HCEC 1CT (cell line): ENCODE measurements around the gene DOCK4.
"Not testable (repeated sequence)": the region's sequence is repeated elsewhere in the genome, so short reads cannot be mapped to it uniquely, and the experiment has no call there.

Experiments
- DNase-seq: peaks from one replicate; pipeline ENCODE4 v3.0.0-alpha.2; 2017

DOCK4 gene

DNA sequence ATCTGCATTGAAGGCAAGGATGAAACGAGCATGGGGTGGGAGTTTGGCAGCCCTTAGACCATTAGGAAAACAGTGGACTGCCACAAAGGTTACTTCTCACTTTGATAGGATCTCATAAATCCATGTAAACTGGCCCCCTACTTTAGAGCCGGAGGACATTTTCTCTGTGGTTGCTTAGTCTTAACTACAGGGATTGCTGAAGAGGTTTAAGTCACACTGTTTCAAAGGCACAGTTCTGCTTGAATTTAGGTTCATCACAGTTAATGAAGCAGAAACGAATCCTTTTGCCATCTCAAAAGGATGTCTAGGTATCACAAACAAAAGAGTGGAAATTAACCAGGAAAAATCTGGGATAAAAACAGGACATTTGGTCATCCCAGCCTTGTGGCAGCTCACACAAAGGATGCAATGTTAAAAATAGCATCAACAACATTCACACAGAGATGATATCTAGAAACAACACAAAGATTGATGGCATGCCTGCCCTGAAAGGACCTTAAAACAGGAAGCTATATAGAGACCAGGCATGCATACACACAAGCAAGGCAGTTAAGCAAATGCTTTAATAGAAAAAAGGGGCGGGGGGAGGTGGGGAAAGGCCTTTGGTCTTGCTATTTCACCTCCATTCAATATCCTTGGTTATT is 74.0 kb downstream of the DOCK4 start:
- DNase-seq = no peak

GRCh38 chr7:112130729-112131410 is 75.3 kb downstream of the DOCK4 start:
- DNase-seq = no peak

DNA sequence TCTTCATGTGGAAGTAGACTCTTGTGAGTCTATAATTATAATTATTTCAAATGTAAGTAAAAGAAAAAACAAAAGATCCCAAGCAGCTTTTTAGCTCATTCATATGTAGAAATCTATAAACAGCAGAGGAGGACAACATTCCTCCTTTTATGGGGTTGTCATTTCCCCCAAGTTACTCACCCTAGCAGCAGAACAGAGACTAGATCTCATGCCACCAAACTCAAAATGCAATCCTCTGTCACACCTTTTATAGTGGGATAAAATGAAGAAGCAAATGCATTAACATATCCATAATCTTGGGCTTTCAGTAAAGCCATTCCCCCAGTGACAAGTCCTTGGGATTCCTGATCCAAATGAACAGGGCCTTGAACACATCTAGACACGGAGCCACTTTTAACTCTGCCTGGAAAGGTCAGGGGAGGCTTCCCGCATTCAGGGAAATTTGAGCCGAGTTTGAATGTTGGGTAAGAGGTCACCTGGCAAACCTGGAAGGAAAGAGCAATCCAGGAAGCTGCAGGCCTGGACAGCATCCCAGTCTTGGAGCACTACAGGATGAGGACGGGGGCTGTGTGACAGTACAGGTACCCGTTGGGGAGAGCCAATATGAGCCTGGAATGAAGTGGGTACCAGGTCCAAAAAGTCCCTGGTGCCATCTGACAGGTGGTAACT is 76.4 kb downstream of the DOCK4 start:
- no peak for DNase-seq

- DNase-seq = not testable (repeated sequence)
Measured at GRCh38 chr7:112128461-112129425, 77.5 kb downstream of the DOCK4 start.

DNA sequence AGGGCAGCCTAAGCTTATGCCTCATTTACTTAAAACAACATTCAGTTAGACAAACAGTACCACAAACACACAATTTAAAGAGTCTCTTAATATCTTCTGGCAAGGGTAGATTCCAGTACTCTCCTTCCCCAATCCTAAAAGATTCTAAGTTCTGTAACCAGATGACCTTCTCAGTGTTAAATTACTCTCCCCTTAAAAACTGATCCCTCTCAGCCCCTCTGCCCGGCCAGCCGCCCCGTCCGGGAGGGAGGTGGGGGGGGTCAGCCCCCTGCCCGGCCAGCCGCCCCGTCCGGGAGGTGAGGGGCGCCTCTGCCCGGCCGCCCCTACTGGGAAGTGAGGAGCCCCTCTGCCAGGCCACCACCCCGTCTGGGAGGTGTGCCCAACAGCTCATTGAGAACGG is 78.2 kb downstream of the DOCK4 start:
- not testable (repeated sequence) for DNase-seq

- DNase-seq = no peak
Measured at GRCh38 chr7:112125250-112125649, 80.9 kb downstream of the DOCK4 start.

DNA sequence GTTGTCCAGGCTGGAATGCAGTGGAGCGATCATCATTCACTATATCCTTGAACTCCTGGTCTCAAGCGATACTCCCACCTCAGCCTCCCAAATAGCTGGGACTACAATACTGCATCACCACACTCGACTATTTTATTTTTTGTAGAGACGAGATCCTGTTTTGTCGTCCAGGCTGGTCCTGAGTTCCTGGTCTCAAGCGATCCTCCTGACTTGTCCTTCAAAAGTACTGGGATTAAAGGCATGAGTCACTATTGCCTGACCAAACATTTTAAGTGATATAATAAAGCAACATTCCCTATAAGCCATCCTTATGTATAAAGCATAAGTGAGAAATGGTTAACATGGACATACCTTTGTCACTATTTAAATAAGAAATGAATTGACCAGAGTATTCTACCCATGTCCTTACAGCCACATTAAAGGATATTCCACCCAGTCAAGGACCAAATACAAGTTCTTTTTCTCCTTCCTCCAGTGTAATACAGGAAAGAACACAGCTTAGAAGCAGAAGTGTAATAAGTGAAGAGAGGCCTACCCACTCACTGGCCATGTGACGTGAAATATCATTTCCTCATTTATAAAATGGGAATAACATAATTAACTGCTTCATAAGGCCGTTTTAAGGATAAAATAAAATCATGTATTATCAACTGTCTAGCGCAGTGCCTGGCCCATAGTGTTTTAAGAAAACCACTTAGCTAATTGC is 82.0 kb downstream of the DOCK4 start:
- DNase-seq = no peak

DNA sequence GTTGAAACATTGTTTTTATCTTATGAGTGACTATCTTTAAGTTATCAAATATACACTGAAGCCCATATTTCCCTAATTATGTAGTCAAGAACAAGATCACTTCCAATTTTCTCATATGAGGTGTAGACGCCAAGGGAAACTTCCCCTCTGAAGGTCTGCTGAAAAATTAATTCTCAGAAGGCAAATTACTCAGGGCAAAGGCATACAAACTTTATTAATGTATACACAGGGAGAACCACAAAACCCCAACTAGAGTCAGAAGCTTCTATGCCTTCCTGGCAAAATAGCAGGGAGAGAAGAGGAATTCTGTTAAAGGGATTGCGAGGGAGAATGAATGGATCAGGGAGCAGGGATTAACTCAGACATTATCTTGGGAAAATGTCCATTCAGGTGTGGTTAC is 83.4 kb downstream of the DOCK4 start:
- DNase-seq = no peak

DNA sequence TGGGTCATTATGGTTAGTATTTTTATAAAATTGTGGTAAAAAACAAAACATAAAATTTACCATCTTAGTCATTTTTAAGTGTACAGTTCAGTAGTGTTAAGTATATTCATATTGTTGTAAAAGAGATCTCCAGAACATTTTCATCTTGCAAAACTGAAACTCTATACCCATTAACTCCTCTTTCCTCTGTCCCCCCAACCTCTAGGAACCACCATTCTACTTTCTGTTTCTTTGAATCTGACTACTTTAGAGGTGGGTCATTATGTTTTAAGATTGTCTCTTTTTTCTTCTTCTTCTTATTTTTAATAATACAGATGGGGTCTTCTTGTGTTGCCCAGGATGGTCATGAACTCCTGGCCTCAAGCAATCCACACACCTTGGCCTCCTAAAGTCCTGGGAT is 84.1 kb downstream of the DOCK4 start:
- DNase-seq = no peak

- no peak for DNase-seq
Measured at GRCh38 chr7:112121318-112121717, 84.9 kb downstream of the DOCK4 start.

- DNase-seq = no peak
Measured at GRCh38 chr7:112120696-112121217, 85.4 kb downstream of the DOCK4 start.

DNA sequence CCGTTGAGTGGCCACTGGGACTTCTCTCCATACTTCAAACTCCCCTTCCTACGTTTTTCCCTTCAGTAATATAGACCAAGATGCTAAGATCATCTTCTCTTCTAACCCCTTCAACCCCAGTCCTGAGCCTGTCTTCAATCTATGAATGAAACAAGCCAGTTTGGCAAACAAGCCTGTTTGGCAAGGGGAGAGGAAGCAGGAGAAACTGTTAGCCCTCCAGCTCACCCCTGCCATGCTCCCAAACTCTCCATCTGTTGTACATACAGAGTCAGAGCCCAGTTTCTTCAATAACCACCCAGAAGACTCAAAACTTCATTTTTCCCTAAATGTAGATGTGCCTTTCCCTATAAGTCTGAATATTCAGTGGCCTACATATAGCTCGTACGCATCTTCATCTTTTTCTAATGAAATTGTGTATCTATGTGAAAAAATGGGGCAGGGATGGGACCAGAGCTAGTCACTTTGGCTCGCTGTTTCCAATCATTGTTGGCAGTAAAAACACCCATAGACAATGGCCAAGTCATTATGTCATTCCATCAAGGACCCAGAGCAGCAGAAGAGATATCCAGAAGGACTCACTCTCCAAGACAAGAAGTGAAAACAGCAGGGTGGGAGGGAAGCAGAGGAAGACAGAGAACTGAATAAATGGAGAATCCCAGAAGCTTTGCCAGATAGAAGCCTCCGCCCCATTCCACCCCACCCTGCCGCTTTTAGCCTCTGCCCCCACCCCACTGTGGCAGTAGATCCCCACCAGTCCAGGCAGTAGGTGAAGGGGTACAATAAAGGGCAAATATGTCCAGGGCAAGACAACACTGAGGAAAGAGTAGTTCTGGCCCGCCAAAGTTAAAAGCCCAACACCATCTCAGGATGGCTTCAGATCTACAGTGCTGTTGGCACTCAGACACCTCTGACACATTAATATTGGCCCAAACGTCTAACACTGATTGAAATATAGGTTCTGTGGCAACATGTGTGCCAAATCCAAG is 87.3 kb downstream of the DOCK4 start:
- DNase-seq = no peak

DNA sequence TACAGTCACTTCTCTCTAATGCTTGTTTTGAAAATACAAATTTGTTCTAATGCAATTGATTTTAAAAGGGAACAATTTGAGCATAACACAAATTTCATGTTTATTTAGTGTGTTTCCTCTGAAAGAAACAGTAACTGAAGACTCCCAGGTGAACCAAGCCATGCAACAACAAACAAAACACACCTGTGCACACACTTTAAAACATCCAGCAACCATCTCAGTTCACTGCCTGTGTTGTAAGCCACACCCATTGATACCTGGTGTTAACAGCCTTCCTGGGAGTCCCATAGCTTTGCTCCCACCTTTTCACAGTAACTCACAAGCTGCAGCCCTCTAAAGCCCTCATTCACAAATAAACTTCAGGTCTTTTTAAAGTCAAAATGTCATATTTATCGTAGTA is 89.3 kb downstream of the DOCK4 start:
- no peak for DNase-seq

DNA sequence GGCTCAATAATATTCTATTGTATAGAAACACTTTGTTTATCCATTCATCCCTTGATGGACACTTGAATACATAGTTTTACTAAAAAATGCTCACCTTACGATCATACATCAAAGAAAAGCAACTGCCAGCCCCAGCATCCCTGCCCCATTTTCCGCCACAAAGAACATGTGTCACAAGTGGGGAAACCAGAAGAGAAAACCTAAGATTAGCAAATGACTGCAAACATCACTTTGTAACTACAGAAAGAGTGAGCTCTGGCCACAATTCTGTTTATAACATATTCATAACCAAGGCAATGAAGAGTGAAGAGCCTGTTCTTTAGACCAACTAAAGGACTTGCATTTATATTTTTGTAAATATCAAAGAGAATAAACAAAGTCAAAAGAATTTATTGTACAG is 89.8 kb downstream of the DOCK4 start:
- no peak for DNase-seq

DNA sequence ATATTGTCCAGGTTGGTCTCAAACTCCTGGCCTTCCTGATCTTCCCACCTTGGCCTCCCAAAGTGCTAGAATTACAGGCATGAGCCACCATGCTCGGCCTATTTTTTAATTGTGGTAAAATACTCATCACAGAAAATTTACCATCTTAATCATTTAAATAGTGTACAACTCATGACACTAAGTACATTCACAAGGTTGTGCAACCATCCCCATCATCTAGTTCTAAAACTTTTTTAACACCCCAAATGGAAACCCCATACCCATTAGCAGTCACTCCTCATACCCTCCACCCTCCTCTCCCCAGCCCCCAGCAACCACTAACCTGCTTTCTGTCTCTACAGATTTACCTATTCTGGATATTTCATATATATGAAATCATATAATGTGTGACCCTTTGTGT is 90.3 kb downstream of the DOCK4 start:
- no peak for DNase-seq

GRCh38 chr7:112113913-112114575 is 92.2 kb downstream of the DOCK4 start:
- DNase-seq = no peak

DNA sequence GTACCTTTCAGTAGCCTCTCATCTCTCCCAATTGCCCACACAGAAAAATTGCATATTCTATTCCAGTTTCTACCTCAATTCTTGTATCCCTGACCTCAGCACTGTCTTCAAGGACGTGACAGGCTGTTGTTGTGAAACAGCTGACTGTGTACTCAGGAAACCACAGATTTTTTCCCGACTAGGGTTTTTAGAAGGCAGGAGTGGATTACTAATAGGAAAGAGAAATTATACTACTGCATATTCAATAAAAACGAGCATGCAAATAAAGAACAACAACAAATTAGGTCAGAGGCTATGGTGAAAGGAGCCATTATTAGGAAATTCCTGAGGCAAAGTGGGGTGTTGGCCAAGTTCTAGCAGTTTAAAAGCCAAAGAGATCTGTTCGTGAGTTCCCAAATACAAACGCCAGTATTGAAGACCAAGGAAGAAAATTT is 93.4 kb downstream of the DOCK4 start:
- DNase-seq = peak; percentile 78

- DNase-seq = no peak
Measured at GRCh38 chr7:112110651-112111050, 95.5 kb downstream of the DOCK4 start.

- DNase-seq = no peak
Measured at GRCh38 chr7:112110175-112110574, 96.0 kb downstream of the DOCK4 start.

- no peak for DNase-seq
Measured at GRCh38 chr7:112108981-112109380, 97.2 kb downstream of the DOCK4 start.
